ENCODE data around the gene CAPZB.

CAPZB gene

DNA sequence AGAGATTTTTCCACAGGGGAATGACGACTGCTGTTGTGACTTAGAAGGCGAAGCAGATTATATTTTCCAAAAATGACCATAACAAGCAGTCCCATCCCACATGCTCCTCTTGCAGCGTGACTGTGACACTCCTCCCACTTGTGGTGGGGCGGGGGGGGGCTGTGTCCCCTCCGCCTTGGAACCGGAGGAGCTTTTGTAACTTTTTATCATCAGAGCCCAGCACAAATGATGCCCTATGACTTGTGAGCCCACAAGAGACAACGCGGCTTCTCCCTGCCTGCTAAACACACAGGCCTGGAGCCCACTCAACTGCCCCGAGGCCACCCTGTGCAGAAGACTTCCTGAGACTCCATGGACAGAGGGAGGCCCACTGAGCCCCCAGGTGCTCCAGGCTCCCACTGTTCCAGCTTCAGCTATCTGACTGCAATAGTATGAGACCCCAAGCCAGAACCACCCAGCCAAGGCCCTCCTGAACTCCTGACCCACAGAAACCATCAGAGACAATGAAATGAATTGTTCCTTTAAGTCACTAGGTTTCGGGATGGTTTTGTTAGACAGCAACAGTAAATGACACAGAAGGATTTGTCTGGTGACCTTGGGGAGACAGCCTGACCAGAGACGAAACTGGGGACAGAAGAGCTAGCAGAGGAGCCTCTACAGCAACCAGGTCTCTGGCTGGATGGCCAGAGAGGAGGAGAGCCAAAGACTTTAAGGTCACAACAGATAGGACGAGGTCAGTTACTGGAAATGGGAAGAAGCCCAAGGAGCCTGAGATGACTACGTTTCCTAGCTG lies 58.8 kb downstream of the CAPZB start:
- FAIRE-seq = no peak

DNA sequence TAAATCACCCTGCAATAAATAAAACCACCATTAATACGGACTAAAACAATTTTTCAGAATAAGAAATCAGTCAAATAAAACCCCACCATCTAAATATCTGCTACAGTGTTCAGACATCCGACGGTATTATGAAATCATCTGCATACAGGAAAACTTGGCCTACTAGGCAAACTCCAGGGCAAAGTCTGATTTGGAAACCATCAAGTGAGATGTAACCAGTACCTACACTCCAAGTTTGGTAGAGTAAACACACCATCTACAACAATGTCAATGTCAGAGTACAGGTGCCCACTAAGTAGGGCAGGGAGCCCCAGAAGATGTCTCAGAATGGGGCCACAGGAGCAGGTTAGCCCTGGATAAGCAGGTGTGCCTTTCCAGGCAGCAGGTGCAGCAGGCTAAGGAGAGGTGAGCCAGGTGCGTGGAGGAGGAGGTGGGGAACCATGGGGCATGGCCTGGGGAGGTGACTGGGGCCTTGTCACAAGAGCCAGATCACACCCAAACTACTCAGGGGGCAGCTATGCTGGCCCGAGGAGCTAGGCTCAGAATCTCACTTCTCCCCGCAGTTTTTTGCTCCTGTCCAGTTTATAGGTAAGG lies 59.6 kb downstream of the CAPZB start:
- no peak for FAIRE-seq

DNA sequence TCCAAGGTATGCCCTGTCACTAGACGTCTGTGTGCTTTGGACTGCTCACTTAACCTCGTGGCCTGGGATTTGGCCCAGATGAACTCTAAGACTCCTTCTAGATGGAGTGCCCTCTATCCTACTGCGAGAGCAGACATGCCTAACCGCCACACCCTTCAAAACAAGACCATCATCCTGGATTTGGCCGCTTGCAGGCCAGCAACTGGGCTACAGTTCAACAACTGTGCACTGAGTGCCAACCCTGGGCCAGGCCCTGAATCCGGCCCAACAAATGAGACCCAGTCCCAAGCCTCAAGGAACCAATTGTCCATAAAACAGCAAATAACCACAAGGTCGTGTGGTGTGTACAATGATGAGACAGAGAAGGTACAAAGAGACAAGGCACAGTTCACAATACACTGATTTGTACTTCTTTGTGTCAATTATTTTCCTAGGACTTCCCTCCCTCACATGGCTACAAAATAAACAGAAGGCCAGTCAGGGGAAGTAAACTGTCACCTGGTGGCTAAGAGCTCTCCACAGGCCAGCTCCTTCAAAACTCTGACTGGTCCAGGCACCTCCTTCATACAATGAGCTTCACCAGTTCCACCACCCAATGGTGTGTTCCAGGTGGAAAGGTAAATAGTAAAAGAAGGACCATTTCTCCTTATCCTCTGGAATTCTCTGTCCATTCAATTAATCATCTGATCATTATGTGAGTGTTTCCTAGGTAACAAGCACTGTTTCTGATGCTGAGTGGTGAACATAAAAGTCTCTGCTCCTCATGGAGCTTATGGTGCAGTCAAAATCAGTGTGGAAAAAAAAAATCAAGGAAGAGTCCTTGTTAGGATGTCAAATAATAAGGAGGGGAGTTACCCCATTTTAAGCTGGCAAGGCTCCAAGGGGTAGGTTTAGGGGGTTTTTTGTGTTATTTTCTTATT lies 60.4 kb downstream of the CAPZB start:
- no peak for FAIRE-seq

DNA sequence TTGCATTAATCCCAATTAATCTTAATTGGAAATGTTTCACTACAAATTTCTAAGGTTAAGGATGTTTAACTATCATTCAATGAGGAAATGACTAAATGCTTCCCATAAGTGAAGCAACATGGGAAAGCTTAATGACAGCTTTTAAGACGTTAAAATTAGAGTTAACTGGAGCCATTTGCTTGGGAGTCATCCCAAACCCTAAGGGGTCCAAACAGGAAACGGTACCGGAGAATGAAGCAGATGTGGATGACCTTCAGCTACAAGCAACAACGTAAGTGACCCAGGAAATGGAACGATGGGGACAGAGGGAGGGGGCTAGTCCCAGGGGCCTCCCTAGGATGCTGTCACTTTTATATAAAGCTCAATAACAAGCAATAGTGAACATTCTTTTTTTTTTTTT lies 62.2 kb downstream of the CAPZB start:
- FAIRE-seq = no peak

DNA sequence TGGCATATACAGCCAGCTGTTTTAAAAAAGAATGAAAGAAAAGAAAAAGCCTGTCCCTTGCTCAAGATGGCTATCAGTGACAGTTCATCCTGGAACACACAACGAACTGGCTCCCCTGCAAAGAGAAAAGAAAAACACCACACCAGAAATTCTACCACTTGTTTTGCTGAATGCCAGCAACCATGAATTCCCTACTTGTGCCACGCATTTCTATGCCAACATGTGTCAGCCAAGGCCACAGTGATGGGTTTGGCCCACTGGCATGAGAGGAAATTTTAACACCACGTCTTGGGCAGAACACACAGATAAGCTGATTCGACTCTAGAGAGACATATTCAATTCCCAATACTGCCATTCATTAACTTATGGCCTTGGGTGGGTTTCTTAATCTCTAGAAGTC lies 64.0 kb downstream of the CAPZB start:
- no peak for FAIRE-seq

DNA sequence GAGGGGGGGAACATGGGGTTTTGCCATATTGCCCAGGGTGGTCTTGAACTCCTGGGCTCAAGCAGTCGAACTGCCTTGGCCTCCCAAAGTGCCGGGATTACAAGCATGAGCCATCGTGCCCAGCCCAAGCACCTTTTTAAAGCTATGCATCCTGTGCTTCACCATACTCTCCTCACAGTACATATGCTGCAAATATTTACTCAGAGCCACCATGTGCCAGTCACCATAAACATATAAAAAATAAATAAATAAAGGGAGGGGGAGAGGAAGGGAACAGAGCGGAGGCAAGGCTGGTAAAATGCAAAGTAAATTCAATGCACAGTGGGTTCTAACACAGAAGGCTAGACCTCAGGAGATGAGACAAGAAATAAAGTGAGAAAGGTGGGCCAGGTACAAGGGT lies 64.7 kb downstream of the CAPZB start:
- FAIRE-seq = no peak

DNA sequence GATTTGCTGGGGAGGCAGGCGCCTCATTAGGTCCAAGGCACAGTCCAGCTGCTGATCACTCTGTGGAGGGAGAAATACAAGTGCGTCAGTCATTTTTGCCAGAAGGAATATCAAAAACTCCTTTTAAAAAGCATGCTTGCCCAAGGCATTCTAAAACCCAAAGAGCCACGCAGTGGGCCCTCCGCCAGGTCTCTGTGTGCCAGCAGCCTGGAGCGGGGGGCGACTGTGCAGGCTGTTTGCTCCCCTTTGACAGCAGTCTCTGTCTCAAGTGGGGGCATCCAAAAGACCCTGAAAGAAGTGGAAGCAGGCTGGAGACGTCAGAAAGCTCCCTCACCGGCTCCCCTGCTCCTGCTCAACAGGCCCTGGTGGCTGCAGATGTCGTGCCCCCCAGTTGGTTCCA lies 65.6 kb downstream of the CAPZB start:
- no peak for FAIRE-seq

DNA sequence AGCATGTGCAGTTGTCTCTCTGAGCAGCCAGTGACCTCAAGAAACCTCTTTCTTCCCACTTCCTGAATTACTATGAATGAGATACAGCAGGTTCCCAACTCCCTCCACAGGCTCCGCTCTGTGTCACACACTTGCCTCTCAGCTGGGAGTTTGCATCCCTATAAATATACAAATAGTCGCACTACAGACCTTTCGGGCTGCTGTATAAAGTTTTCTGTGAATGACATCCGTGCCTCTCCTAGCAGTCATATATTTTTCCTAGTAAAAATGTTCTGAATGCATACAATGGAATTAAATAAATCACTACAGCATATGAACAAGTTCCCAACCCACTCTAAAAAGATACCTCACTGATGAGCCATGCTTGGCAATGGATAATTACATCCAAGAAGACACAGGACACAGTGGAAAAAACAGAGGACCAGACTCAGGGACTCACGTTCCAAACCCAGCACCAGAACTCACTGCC lies 66.8 kb downstream of the CAPZB start:
- no peak for FAIRE-seq

DNA sequence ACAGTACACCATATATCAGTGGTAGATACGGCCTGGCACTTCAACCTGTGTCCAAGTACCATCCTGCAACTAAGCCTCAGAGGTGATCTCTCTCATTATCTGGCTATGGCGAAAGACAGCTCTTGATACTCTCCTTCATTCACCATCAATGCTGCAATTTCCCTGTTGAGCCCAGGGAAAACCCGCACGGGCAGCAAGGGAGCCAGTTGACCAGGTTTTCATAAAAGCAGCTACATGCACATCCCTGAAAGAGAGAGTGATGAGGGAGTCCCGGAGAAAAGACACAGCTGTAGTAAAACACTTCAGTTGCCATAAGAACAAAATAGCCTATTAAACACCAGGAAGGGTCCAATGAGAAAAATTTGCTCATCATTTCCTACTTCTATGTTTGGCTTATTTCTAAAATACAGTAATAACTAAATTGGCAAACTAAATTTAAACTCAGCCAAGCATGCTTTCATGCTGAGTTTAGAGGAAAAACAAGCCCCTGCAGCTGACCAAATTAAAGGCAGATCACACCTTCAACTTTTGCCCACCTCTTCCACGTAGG lies 68.3 kb downstream of the CAPZB start:
- no peak for FAIRE-seq

DNA sequence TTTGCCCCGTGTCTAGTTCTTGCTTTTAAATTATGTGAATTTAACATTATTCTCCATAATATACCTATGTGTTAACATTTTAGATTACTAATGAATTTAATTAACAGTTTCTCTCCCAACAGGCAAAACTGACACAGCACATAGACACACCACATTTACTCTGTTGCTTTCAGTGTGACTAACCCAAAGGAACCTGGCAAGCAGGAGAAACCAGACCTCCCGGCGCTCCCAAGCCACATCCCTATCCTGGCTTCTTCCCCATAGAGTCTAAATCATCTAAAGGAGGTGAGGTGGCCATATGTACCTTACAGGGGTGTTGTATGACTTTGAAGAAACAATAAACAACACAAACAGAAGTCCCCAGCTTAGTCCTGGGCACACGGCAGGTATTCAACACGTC lies 69.2 kb downstream of the CAPZB start:
- FAIRE-seq = no peak

DNA sequence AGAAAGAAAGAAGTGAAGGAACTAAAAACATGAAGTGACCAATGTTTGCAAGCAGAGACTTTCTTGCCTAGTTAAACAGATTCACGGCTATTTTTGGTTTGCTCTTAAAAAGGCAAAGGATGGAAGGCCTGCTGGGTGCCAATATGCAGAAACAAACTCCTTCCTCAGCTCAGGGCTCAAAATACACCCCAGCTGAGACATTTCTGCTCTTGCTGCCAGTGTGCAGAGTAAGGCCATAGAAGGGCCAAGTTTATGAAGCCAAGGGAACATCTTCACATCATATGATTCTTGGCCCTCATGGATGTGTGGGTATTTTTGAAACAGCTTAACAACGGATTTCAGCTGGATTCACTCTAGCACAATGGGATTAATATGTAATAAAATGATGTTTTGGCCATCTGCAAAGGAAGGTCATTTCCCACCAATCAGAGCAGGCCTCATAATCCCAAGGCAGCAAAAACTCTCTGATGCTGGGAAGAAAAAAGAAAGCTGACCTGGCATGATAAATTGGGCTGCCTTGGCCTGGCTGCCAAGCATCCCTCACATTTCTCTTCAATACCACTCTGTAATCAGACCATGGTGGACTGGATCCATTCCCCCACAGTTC lies 70.7 kb downstream of the CAPZB start:
- no peak for FAIRE-seq

DNA sequence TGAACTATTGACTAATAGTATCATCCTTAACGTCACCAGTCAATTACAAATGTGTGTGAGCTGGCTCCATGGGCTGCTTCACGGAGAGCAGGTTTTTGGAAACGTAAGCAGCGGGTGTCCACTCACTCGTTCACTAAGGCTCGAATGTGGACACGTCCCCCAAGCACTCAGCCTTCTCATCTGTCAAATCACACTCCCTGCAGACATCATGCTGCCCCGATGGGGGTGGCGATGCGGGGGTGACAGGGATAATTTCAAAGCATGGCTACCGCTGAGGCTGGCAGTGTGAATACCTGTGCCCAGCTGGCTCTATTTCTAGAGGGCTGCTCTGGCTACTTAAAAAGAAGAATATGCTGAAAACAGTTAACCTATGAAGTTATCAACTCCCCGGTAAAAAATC lies 71.3 kb downstream of the CAPZB start:
- FAIRE-seq = no peak

DNA sequence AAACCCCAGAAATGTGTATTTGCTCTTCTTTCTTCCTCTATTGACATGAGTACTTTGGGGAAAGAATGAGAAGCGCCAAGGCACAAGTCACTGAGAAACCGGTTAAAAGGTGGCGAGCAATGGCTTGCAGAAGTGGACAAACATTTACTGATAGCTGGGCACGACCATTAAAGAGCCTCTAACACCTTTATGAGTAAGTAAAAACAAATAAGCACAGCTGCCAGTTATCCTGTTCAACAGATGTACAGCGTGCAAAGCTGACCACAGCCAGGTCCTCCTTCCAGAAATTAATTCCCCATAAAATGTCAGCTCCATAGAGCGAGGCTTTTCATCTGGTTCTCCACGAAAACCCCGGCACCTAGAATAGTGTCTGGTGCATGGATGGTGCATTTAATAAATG lies 72.7 kb downstream of the CAPZB start:
- FAIRE-seq = no peak

DNA sequence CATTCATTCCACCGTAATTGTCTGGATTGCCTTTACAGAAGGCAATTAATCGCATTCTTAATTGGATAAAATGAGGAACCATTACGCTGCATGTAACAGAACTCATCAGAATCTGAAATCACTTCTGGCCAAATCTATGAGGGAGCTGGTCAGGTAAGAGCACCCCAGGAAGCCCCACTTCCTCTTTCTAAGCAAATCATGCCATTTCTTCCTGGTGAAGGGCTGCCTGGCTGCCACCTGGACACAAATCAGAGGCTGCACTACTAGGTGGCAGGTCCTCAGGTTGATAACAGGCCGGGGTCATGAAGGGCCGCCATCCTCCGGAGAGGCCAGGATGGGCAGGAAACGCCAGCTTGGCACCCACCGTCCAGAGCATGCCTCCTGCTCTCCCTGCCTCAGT lies 73.7 kb downstream of the CAPZB start:
- FAIRE-seq = no peak

DNA sequence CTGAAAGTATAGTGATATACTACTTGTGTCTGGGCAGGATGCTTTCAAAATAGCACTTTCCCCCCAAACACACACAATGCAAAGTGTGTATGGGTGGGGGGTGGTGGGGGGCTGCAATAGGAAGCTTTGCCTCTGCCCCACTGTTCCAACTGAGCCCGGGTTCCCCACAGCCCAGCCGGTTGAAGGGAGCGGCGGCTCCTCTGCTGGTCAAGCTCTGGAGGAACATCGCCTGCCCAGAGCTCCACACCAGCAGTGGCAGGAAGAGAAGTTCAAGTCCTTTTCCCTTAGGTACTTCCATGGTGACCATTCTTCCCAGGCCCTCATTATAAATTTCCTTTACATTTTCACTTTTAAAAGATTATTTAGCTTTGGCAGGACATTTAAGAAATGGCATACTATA lies 74.9 kb downstream of the CAPZB start:
- no peak for FAIRE-seq

DNA sequence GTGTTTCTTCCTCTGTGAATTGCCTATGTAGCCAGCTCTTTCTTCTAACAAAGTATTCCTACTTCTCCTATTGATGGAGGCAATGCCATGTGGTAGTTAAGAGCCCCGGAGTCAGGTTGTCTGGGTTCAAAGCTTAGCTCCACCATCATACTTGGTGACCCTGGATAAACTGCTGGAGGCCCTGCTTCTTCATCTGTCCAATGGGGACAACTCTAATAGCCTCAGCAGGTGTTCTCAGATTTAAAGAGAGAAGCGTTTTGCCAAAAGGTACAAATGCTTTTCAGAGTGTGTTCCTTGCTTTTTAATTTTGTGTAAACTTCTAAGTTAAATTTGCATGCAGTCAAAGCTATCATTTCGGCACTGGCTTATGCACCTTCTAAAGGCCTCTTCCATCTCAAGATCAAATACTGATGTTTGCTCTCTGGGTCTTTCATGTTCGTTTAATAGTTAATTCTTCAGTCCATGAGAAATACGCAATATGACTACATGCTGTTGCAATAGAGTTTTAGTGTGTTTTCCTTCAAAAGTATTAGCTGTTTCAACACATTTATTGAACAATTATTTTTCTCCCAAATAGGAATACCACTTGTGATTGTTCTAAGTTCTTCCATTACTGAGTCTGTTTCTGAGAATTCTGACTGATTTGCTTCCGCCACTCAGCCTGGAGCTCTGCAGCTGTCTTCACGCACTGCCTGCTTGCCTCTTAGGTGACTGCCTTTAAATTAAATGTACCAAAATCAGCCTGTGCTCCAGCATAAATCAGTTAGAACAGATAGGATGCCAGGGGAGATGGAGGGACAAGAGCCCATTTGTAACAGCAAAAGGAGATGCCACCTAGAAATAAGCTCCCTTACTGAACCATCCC lies 75.6 kb downstream of the CAPZB start:
- FAIRE-seq = no peak

DNA sequence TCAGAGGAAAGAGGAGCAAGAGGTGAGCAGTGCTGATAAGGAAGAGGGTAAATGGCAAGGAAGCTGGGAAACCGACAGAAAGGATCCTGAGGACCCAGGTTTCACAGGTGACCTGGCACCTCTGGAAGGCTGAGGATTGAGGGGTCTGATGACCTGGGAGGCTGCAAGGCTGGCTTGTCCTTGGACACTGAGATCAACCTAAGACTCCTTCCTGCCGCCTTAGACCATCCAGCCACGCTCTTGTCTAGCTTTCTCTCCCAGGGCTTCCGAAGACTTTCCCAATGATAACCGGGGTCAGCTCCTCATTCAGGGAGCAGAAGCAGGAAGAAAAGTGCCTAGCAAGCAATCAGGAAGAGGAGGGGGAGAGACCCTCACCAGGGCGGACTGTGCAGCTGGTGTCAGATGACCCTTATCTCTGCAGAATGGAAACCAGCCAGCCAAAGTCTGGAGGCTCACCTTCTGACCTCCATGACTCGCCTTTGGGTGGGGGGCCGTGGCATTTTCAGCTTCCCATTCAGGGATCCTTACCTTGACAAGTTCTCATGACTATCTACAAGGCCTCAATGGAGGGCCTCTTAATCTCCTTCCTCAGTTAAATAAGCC lies 77.7 kb downstream of the CAPZB start:
- no peak for FAIRE-seq

DNA sequence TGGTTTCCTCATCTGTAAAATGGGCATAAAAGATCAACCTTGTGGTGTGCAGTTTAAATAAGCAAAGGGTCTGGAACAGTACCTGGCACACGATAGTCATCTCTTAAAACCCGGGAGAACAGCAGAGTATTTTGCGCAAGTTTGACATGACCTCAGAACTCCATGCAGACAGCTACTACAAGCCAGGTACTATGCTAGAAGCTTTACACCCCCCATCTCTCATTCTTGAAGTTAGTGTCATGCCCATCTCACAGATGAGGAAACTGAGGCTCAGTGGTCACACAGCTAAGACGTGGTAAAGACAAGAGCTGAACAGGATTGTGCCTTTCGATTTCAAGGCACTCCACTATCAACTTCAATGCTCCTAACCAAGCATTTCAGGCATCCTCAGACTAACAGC lies 78.7 kb downstream of the CAPZB start:
- FAIRE-seq = no peak

DNA sequence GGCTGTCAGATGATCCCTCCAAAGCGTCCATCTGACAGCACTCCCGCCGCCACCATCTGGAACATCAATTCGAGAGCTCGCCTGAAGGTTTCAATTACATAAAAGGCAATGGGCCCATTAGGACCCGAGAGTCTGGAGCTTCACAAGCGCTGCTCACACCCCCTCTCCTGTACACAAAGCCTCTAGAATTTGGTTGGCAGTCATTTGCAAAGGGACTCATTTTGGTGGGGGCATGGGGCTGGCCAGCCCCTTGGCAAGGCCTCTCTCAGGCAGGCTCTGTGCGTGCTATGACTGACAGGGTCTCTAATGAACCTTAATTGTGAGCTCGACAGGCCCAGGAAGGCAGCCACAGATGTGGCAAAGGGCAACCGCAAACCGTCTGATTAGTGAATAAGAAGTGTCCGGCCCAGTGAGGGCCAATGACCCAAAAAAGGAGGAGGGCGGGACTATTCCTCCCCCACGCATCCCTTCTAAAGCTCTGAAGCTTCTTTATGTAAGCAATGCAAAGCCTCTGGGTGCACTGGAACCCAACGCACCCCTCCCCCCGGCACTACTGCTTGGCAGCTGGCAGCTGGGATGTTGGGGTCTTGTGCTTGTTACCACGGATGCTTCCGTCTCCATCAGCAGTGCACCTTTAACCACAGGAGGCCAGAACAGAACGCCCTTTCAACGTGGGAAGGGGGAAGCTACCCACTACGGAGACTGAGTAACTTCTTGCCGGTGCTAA lies 79.4 kb downstream of the CAPZB start:
- no peak for FAIRE-seq

DNA sequence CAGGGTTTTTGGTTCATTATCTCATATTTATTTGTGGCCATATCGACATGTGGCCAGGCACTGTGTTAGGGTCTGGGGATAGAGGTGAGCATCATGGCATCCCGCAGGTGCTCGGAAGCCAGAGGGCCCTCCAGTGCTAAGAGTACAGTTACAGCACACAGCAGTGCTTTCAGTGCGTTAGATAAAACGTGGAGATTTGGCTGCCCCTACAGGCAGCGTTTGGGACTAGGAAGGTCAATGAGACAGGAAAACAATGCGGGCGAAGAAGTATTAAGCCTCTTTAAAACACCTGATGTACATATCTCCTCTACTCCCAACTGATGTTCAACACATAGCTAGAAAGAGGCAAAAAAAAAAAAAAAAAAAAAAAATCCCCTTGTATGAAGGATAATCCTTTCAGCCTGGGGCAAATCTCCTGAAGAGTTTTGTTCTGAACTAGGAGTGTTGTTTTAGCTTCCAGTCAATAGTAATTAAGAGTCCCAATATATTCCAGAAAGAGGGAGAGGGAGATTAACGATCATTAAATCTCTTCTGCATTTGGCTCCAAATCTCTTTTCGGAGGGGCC lies 80.1 kb downstream of the CAPZB start:
- FAIRE-seq = no peak

All from A204.1 (cell line).